ENCODE measurements around the gene TMEM238.

The TMEM238 gene

DNA sequence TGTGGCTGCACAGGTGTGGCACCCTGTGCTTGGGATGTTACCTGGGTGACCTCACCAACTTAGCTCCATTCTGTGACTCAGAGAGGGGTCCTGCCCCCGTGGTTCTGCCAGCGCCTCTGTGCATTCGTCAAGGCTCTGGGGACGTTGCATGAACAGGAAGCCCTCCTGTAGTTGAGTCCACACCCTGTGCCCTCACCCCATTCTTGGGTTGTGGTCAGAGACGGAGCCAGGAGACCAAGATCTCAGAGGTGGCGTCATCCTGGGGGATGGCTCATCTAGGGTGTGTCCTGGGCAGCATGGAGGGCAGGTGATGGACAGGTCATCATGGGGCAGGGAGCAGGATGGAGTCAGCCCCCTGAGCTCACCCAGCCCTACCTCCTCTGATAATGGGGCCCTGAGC lies 32.1 kb downstream of the TMEM238 start:
- H3K9me3 ChIP-seq (replicated peaks in 1 of 11) = no peaks in the 10 kb centered on the region; a peak in 1 of 22 replicates
- H3K9ac ChIP-seq = no peak overlapping the region
- H3K4me3 ChIP-seq = no peak overlapping the region
- no peak for TF ChIP-seq Cebpa-rat (IDR thresholded peaks at IDR 0.05)
- H3K4me1 ChIP-seq = peaks cover 23 to 68% (median 57%) of the 10 kb centered on the region in 10 experiments
- H4K20me1 ChIP-seq = peaks cover 0 to 25% (median 0%) of the 10 kb centered on the region in 11 experiments; a peak in 5 of 22 replicates
- peaks cover 0 to 12% (median 3%) of the 10 kb centered on the region in 11 experiments; a peak in 8 of 22 replicates for H3K36me3 ChIP-seq
- H3K27ac ChIP-seq = no peak overlapping the region
- H3K27me3 ChIP-seq = peaks cover 56 to 61% (median 57%) of the 10 kb centered on the region in 11 experiments
- peak overlapping the region; percentile 31 to 96 (median 55); a peak in 21 of 22 replicates for H3K4me2 ChIP-seq

DNA sequence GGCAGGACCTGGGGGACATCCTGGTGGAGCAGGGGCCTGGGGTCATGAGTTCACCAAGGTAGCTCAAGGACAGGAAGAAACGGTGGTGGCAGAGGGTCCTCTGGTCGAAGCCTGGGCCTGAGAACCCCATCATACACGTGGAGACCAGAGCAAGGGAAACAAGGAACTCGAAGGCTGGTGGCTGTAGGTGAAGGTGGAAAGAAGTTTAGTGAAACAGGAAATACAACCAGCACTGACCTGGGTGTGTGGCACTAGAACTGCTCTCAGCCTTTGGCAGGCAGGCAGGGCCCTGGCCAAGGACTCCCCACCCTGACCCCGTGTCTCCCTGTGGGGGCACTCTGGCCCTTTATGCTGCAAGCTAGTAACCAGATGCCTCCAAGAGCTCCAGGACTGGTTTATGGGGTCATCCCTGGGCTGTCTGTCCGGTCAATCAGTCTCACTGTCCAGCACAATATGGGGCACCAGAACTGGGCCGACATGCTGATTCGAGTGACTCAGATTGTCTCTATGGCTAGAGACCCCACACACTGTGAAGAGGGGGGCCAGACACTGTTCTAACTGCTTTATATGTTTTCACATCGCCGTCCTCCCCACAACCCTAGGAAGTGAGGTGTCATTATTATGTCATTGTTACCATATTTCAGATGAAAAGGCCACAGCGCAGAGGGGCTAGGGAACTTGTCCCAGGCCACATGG lies 33.3 kb downstream of the TMEM238 start:
- Histone ChIP-seq H3K36me3 (peaks cover 0 to 23% (median 10%) of the 10 kb centered on the region in 11 experiments; a peak in 14 of 22 replicates), H3K4me3 (no peak overlapping the region), H4K20me1 (peaks cover 0 to 28% (median 0%) of the 10 kb centered on the region in 11 experiments; a peak in 5 of 22 replicates), H3K27ac (no peak overlapping the region), H3K27me3 (peaks cover 43 to 48% (median 44%) of the 10 kb centered on the region in 11 experiments), H3K4me2 (peak overlapping the region in 4 of 11 experiments; percentile 55 to 86 (median 65); a peak in 5 of 22 replicates), H3K4me1 (peaks cover 23 to 72% (median 60%) of the 10 kb centered on the region in 10 experiments), H3K9ac (peak overlapping the region in 1 of 11 experiments; percentile 45; a peak in 1 of 22 replicates), H3K9me3 (replicated peaks in 1 of 11) (no peaks in the 10 kb centered on the region)
- TF ChIP-seq Cebpa-rat (IDR thresholded peaks at IDR 0.05) = no peak

DNA sequence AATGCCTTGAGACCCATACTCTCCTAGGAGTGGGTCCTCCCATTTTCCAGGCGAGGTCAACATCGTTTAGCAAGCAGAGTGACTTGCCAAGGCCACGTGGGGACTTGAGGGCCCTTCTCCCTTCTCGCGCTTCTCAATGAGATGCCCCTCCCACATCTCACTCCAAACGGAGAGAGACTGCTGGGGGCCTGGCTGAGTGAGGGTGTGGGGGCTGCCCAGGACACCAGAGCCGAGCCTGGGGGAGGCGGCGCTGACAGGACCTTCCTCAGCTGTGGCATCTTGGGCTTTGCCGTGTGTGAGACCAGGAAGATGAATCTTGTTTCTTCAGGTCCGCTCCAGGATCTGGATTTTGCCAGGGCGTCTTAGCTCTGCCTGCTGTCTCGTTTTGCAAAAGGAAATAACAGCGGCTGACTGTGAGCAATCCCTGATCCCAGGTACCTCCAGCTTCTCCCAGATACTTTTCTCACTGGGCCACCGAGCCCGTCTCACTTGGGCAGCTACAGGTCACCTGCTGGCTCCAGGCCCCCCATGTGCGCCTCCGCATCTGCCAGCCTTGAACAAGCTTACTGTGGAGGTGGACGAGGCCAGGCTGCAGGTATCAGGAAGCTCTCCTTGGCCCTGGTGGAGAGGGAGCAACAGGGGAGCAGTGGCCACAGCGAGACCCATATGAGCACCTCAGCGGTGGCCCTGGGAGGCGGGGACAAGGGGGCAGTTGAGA lies 35.6 kb downstream of the TMEM238 start:
- Histone ChIP-seq H4K20me1 (peaks cover 0 to 43% (median 0%) of the 10 kb centered on the region in 11 experiments; a peak in 5 of 22 replicates), H3K4me2 (peak overlapping the region in 10 of 11 experiments; percentile 6 to 80 (median 57); a peak in 18 of 22 replicates), H3K9ac (peak overlapping the region in 7 of 11 experiments; percentile 10 to 59 (median 41); a peak in 9 of 22 replicates), H3K9me3 (replicated peaks in 1 of 11) (no peaks in the 10 kb centered on the region), H3K27me3 (peaks cover 20 to 25% (median 22%) of the 10 kb centered on the region in 11 experiments), H3K4me3 (no peak overlapping the region), H3K36me3 (peaks cover under 1 to 46% (median 21%) of the 10 kb centered on the region in 11 experiments; a peak in 19 of 22 replicates), H3K27ac (peak overlapping the region in 4 of 11 experiments; percentile 5 to 41 (median 22); a peak in 5 of 22 replicates), H3K4me1 (peaks cover 24 to 88% (median 71%) of the 10 kb centered on the region in 10 experiments)
- no peak for TF ChIP-seq Cebpa-rat (IDR thresholded peaks at IDR 0.05)

DNA sequence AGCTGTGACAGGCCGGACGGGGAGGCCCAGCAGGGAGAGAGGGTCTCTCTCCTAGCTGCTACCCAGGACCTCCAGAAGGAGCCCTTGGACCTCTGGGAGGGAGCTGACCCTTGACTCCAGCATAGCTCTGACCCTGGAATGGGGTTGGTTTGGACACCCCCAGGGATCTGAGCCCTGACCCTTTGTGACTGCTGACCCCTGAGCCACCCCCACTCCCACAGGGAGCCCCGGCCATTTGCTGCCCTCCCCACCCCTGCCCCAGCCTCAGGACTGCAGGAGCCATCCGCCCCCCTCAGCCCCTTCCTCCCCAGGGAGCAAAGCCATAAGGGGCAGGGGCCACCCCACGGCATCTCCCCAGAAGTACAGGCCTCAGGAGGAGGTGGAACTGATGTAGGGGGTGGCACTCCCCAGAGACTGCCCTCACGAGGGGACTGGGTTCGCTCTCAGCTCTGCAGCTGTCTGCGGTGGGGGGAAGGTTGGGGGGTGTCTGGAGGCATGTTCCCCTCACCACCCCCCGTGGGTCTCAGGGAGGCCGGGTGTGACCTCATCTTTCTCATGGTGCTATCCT lies 36.6 kb downstream of the TMEM238 start:
- no peaks in the 10 kb centered on the region for H3K9me3 ChIP-seq (replicated peaks in 1 of 11)
- peak overlapping the region in 5 of 11 experiments; percentile 26 to 59 (median 43); a peak in 9 of 22 replicates for H3K9ac ChIP-seq
- H3K4me3 ChIP-seq = no peak overlapping the region; a peak in 1 of 20 replicates
- peak overlapping the region in 3 of 11 experiments; percentile 21 to 41 (median 26); a peak in 4 of 22 replicates for H3K27ac ChIP-seq
- TF ChIP-seq Cebpa-rat (IDR thresholded peaks at IDR 0.05) = no peak
- H3K4me1 ChIP-seq = peaks cover 22 to 88% (median 71%) of the 10 kb centered on the region in 10 experiments
- peaks cover 11 to 15% (median 13%) of the 10 kb centered on the region in 11 experiments for H3K27me3 ChIP-seq
- H3K36me3 ChIP-seq = peaks cover 10 to 56% (median 30%) of the 10 kb centered on the region in 11 experiments; a peak in 21 of 22 replicates
- H4K20me1 ChIP-seq = peaks cover 0 to 44% (median 0%) of the 10 kb centered on the region in 11 experiments; a peak in 4 of 22 replicates
- peak overlapping the region; percentile 6 to 80 (median 57); a peak in 18 of 22 replicates for H3K4me2 ChIP-seq

DNA sequence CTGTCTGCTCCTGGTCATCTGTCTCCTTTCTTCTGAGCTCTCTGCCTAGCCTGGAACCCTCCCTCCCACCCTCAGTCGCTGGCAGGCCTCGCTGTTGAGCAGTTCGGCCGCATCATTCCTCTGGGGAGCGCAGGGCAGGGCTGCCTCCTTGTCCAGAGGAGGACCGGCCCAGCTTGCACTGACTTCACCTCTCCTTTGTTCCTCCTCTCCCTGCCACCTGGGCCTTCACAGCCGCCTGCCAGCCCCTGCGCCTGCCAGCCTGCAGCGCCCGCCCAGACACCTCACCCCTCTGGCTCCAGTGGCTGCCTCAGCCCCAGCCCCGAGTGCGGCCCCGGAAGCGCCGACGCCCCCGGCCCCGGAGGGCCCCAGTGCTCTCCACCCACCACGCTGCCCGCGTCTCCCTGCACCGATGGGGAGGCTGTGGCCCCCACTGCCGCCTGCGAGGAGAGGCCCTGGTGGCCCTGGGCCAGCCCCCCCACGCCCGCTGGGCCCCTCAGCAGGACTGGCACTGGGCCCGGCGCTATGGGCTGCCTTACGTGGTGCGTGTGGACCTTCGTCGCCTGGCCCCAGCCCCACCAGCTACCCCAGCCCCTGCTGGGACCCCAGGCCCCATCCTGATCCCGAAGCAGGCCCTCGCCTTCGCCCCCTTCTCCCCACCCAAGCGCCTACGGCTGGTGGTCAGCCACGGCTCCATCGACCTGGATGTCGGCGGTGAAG lies 37.2 kb downstream of the TMEM238 start:
- Histone ChIP-seq H3K9ac (peak overlapping the region in 5 of 11 experiments; percentile 26 to 59 (median 43); a peak in 8 of 22 replicates), H3K27ac (peak overlapping the region in 2 of 11 experiments; percentile 21 to 41; a peak in 2 of 22 replicates), H3K36me3 (peaks cover 14 to 62% (median 36%) of the 10 kb centered on the region in 11 experiments), H3K4me3 (no peak overlapping the region), H3K27me3 (peaks cover 4 to 9% (median 6%) of the 10 kb centered on the region in 11 experiments), H3K4me2 (peak overlapping the region in 8 of 11 experiments; percentile 54 to 80 (median 64); a peak in 12 of 22 replicates), H3K4me1 (peaks cover 20 to 88% (median 71%) of the 10 kb centered on the region in 10 experiments), H4K20me1 (peaks cover 2 to 49% (median 4%) of the 10 kb centered on the region in 11 experiments; a peak in 14 of 22 replicates), H3K9me3 (replicated peaks in 1 of 11) (no peaks in the 10 kb centered on the region)
- no peak for TF ChIP-seq Cebpa-rat (IDR thresholded peaks at IDR 0.05)

DNA sequence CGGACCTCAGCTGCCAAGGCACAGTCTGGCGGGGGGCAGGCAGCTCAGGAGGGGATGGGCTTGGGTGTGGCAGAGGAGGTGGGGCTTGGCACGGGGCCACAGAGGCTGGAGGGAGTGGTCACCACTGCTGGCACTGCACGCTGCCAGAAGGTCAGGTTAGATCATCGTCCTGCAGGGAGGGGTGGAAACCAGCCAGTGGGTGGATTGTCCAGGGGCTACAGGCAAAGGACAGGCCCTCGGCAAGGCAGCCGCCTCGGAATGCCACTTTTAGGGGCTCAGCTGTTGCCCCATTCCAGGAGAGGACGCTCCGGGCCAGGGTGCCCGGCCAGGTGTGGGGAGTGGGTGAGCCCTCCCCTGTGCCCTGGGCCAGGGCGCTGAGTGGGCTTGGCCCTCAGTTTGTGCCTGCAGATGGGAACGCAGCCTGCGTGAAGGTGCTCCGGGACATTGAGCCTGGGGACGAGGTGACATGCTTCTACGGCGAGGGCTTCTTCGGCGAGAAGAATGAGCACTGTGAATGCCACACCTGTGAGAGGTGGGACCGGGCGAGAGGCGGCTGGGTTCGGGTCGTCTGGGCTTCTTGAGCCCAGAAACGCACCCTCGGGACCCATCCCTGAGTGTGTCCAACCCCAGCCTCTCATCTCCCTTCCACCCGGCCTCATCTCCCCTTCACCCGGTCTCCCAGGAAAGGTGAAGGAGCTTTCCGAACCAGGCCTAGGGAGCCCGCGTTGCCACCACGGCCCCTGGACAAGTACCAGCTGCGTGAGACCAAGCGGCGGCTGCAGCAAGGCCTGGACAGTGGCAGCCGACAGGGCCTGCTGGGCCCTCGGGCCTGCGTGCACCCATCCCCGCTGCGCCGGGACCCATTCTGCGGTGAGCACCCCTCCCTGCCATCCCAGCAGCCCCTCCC lies 38.0 kb downstream of the TMEM238 start:
- TF ChIP-seq Cebpa-rat (IDR thresholded peaks at IDR 0.05) = no peak
- H3K4me3 ChIP-seq = no peak overlapping the region
- peak overlapping the region in 1 of 11 experiments; percentile 31; a peak in 1 of 22 replicates for H3K4me2 ChIP-seq
- peaks cover 6 to 56% (median 10%) of the 10 kb centered on the region in 11 experiments; a peak in 14 of 22 replicates for H4K20me1 ChIP-seq
- H3K9ac ChIP-seq = peak overlapping the region in 1 of 11 experiments; percentile 19; a peak in 2 of 22 replicates
- peaks cover 16 to 66% (median 38%) of the 10 kb centered on the region in 11 experiments for H3K36me3 ChIP-seq
- peaks cover 0 to under 1% (median 0%) of the 10 kb centered on the region in 11 experiments; a peak in 1 of 22 replicates for H3K27me3 ChIP-seq
- peak overlapping the region in 1 of 11 experiments; percentile 2; a peak in 1 of 22 replicates for H3K27ac ChIP-seq
- peaks cover 19 to 87% (median 70%) of the 10 kb centered on the region in 10 experiments for H3K4me1 ChIP-seq
- H3K9me3 ChIP-seq (replicated peaks in 1 of 11) = no peaks in the 10 kb centered on the region
